ENCODE measurements around the gene TOP2A.

The TOP2A gene

DNA sequence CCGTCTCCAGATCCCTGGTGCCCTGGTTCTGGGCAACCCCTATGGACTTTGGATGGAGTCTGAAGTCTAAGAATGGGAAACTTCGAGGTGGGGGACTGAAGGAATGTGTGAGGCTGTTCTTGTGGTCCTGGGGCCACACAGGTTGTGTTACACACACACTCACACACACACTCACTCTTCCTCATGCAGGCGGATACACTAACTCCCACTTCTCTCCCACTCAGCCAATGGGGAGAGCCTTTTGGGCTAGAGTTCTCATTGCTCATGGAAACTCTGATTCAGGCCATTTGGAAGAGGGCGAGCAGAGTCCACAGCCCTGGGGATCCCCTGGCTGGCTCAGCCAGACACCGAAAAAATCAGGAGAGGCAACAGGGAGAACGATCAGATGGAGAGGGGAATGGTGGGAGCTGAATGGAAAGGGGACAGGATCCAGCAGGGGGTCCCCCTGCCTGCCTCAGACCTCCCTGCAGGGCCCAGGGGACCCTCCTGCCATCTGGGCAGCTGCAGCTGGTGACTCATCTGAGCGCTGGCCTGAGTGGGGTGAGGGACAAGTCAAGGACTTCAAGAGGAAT, 34.6 kb upstream of the TOP2A start:
- DNase-seq (ENCODE audit: low read depth in 2 of 2) = no peak

DNA sequence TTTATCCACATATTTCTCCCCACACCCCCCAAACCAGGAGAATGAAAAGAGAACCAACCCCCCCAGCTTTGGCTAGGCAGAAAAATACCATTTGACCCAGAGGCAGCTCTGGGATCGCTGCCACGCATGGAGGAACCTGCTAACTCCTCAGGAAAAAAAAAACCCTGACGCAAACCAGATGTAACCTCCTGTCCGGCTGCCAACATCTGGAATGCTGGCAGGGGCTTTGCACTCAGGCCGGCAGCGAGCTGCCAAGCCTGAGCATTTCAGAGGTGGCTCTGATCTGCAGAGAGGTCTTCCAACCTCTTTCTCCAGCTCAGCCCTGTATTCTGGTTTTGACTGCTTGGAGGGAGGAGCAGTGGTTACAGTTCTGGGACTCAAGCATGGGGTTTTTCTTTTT, 33.7 kb upstream of the TOP2A start:
- no peak for DNase-seq (ENCODE audit: low read depth in 2 of 2)

DNA sequence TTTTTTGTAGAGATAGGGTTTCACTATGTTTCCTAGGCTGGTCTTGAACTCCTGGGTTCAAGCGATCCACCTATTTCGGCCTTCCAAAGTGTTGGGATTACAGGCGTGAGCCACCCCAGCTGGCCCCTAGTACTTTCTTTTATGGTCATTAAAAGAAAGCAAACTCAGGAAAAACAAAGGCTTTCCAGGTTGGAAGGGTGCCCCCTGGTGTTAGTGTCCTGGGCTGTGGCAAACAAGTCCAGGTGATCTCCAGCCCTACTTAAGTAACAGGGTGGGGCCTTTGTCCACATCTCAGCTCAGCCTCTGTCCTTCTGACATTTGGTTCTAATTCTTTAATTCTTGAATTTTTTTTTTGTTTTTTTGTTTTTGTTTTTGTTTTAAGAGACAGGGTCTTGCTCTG, 32.5 kb upstream of the TOP2A start:
- DNase-seq (ENCODE audit: low read depth in 2 of 2) = peak in 1 of 2 donors; percentile 19

DNA sequence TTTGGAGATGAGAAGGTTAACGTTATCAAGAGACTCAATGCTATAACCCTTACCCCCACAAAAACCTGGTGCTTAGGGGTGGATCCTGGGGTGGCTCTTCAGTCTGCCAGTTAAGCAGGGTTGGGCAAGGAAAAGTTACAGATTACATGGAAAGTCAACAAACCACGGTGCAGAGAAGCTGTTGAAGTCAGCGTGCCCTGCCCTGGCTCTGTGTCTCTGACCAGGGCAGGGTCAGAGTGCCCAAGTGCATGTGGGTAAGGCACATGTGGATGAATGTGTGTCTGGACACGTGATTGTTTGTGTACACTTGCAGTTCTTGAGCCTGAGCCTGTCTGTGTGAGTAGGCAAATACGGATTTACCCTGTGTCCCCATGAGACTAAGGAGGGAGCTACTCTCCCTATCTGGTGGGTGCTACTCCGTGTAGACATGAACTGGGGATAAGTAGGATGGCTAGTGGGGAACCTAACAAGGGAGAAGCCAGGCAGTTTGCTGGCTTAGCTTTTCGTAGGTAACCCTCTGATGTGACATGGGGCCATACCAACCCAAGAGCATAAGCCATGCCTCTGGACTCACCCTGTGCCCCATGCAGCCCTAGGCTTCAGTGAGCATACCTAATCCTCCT, 31.1 kb upstream of the TOP2A start:
- no peak for DNase-seq (ENCODE audit: low read depth in 2 of 2)

DNA sequence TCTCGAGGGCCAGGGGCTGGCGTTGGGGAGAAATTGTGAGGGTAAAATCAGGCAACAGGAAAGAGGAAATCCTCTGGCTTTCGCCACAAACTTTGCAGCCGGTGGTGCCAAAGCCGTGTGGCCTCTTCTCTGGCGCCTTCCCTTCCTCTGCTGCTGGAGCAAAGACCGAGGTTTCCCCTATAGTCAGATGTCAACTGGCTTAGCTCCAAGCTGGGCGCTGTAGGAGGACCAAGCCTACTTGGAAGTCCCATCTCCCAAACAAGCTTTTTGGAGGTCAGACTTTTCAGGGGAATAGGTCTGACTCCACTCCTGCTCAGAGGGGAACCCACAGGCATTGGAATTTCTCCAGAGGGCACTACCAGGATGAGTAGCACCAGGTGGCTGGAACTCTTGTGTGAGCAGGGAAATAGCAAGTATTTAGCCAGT, 30.5 kb upstream of the TOP2A start:
- no peak for DNase-seq (ENCODE audit: low read depth in 2 of 2)

DNA sequence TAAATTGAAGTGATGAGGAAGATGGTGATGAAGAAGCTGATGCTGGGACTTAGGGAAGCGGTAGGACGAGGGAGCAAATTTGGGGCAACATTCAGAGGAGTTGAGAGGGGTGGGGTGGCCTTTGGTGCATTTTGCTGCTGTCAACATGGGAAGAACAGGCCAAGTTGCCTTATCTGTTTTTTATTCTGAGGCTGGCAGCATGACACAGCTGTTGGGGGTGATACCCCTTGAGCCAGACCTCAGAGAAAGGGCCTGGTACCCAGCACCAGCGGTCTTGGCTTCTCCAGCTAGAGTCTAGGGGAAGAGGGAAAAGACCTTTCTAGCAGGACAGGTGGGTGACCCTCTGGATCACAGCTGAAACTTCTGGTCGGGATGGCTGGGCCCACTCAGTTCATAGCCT, 30.1 kb upstream of the TOP2A start:
- no peak for DNase-seq (ENCODE audit: low read depth in 2 of 2)

GRCh38 chr17:40447148-40447644, 29.5 kb upstream of the TOP2A start:
- DNase-seq (ENCODE audit: low read depth in 2 of 2) = no peak

DNA sequence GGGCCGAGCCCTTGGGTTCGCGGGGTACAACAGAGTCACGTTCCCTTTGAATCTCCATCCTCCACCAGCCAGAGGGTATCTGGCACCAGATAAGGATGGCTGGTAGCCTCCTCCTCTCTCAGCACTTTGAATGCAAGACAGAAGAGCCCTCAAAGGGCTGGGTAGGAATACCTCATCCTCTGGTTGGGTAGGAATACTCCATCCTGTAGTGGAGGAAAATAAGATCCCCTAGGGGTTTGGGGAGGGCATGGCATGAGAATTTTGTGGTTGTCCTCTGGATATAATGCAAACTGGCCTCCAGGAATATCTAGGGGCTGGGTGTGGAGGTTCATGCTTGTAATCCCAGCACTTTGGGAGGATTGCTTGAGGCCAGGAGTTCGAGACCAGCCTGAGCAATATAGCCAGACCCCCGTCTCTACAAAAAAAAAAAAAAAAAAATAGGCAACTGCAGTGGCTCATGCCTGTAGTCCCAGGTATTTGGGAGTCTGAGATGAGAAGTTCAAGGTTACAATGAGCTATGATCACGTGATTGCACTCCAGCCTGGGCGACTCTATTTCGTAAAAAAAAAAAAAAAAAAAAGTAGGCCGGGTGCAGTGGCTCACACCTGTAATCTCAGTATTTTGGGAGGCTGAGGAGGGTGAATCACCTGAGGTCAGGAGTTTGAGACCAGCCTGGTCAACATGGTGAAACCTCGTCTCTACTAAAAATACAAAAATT, 28.2 kb upstream of the TOP2A start:
- no peak for DNase-seq (ENCODE audit: low read depth in 2 of 2)

GRCh38 chr17:40443988-40444899, 26.5 kb upstream of the TOP2A start:
- DNase-seq (ENCODE audit: low read depth in 2 of 2) = no peak

- DNase-seq (ENCODE audit: low read depth in 2 of 2) = peak; percentile 38 to 40
These were observed 25.7 kb upstream of the TOP2A start, which contains the start of gene IGFBP4 for GRCh38 chr17:40443196-40443987. Gene IGFBP4 (plus strand): TSS chr17:40443450. CDS start chr17:40443736, 286 bp downstream.

DNA sequence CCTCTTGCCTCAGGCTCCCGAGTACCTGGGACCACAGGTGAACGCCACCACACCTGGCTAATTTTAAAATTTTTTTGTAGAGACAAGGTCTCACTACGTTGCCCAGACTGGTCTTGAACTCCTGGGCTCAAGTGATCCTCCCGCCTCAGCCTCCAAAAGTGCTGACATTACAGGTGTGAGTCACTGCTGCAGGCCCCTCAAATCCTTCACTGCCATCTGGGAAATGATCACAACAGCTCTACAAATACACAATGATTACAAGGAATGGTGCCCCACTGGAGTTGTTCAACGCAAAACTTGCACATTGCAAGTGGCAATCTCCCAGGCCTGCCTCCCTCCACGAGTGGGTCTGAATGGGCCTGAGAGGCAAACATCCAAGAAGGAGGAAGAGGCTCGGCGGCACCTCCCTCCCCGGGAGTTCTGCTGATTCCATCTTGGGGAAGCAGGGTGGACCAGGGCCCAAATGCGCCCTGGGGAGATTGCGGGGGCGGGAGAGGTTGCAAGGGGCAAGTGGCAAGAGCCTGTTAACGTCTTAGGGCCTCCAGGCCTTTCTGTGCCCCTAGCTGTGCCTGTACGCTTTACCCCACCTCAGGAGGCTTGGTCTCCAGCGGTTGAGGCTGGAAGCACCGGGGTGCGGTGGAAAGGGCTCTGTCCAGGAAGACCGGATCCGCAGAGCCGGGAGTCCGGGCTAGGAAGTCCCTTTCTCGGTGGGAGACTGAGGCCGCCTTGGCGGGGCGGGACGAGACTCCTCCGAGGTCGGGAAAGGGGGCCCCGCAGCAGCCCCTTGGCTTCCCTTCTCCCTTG, 24.9 kb upstream of the TOP2A start:
- DNase-seq (ENCODE audit: low read depth in 2 of 2) = no peak

GRCh38 chr17:40440166-40440565, 22.5 kb upstream of the TOP2A start:
- no peak for DNase-seq (ENCODE audit: low read depth in 2 of 2)

DNA sequence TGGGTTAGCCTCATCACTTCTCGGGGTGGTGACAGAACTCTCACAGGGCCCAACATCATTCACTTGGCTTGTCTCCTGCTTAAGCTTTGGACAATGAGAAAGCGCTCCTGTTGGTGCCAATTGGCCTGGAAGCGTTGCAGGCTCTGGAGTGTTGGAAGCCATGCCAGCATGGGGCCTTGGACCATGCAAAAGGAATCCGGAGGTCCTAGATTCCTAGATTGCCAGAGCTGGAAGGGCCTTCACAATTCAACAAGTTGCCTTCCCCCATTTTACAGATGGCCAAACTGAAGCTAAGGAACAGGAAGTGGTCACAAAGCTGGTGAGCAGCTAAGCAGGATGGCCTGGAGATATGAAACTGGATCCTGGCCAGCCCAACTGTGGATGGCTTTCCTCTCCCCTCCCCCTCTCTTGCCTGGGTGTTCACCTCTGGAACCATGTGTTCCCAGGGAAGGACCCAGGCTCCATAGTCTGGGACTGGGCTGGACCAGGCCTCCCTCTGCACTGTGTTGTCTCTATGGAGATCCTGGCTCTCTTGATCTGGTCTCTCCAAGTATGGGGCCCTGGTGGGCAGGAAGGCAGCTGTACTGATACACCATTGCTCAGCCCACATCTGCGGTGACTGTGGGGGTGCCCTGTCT, 19.5 kb upstream of the TOP2A start:
- no peak for DNase-seq (ENCODE audit: low read depth in 2 of 2)

GRCh38 chr17:40436636-40437035, 18.9 kb upstream of the TOP2A start:
- no peak for DNase-seq (ENCODE audit: low read depth in 2 of 2)

DNA sequence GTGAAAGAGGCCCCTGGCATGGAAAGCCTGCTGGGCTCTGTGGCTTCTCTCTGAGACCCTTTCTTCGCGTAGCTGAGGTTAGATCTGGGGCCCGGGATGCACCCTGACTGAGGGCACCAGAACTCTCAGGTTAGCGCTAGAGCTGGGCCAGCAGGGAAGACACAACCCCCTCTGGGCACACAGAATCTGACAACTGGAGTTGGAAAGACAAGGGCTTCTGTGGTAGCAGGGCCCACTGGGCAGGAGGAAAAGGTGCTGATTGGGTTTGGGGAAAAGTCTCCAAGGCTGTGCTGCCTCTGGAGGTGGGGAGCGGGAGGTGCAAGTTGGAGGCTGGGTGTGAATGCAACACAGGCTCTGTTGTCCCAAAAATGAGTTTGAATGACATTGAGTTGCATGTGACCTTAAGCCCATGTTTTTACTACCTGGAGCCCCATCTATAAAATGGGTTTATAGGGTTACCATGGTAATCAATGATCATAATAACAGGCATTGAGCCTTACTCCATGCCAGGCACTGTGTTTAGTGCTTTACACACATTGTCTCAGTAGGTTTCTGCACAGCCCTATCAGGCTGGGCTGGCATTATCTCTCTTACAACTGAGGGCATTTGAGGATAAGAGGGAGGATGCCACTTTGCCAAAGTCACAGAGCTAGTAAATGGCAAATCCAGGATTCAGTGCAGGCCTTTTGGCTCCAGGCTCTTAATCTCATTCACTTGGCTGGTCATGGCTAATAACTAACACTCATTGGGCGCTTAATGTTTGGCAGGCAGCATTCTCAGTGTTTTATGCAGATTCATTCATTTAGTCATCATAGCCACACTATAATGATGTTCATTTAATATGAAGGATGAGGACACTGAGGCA, 16.1 kb upstream of the TOP2A start:
- DNase-seq (ENCODE audit: low read depth in 2 of 2) = no peak

DNA sequence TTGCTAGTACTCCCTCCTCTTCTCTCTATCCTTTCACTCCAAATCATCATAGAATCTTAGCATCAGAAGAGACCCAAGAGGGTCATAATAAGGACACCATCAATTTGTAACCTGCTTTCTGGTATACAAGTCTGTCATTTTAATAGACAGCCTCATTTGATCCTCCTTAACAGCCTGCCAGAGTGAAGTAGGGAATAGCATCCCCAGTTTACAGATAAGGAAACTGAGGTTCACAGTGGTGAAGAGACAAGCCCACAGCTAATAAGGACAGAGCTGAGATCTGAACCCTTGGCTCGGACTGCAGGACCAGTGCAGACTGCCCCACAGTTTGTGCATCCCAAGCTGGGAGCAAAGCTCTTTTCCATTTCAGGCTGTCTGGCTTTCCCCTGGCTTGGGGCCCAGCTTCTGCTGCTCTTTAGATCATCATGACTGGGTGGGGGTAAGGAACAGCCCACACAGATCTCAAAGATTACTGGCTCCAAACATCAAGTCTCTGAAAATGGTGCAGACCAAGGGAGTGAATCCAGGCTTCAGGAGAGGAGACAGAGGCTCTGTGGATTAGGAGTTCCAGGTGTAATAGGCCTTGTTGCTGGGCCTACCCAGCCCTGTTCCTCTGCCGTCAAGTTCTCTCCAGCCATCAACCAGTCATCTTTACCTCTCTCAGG, 15.3 kb upstream of the TOP2A start:
- DNase-seq (ENCODE audit: low read depth in 2 of 2) = no peak

DNA sequence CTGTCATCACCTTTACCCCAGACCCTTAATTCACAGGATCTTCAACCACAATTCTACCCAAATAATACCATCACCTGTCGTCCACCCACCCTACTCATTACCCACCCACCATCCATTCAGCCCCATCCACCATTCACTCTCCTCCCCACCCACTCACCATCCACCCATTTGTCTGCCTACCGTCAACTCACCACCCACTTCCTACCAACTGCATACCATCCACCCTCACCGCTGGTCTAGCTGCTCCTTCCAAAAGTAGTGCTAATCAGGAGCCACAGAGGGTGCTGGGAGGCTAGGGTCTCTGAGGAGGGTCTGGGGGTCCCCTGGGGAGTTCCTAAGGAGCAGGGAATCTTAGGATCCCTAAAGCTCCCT, 13.5 kb upstream of the TOP2A start:
- DNase-seq (ENCODE audit: low read depth in 2 of 2) = no peak
